GM19324 (cell line): ENCODE measurements around the gene ASPHD2.

Source experiments
- ATAC-seq: cut with Tn5 transposase; IDR thresholded peaks from one replicate; pipeline ENCODE4 v1.9.1; 2021; ENCODE audit warnings: mild to moderate bottlenecking, moderate library complexity; ENCODE audit not compliant: unreplicated experiment, low FRiP score

ASPHD2 gene

GRCh38 chr22:26489447-26490036 lies 60.5 kb downstream of the ASPHD2 start:
- no peak for ATAC-seq

GRCh38 chr22:26492220-26492619 lies 63.2 kb downstream of the ASPHD2 start:
- no peak for ATAC-seq

GRCh38 chr22:26494506-26494905 lies 65.4 kb downstream of the ASPHD2 start:
- no peak for ATAC-seq
